ENCODE results near the gene FOXB1.

DNA sequence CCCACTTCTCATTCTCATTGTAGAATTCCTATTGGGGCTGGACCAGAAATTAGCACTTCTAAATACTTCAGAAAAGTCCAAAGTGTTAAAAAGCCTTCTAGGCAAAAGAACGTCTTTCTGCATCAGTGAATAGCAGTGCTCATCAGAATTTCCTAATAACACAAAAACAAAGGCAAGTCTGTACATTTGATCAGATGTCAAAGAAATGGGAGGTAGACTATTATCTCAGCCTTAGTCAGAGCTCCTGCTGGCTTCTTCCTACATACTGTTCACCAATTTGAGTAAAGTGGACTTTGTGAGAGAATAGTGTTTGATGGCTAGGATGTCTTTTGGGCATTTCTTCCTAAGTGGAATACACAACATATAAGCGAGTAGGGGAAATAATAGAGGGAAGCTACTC is 48.7 kb downstream of the FOXB1 start:
- TF ChIP-seq, protein P1, sequence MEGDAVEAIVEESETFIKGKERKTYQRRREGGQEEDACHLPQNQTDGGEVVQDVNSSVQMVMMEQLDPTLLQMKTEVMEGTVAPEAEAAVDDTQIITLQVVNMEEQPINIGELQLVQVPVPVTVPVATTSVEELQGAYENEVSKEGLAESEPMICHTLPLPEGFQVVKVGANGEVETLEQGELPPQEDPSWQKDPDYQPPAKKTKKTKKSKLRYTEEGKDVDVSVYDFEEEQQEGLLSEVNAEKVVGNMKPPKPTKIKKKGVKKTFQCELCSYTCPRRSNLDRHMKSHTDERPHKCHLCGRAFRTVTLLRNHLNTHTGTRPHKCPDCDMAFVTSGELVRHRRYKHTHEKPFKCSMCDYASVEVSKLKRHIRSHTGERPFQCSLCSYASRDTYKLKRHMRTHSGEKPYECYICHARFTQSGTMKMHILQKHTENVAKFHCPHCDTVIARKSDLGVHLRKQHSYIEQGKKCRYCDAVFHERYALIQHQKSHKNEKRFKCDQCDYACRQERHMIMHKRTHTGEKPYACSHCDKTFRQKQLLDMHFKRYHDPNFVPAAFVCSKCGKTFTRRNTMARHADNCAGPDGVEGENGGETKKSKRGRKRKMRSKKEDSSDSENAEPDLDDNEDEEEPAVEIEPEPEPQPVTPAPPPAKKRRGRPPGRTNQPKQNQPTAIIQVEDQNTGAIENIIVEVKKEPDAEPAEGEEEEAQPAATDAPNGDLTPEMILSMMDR (IDR thresholded peaks at IDR 0.05), result no peak
- no peak for TF ChIP-seq EP300 (IDR thresholded peaks at IDR 0.05)
- TF ChIP-seq POLR2A (IDR thresholded peaks at IDR 0.05), result no peak
